ENCODE data around the gene POMGNT1. TPM values are rescaled to one million over a fixed set of nuclear protein-coding genes. Genes with fewer than 3 reads are reported as not detected.
"Not testable (repeated sequence)": the region's sequence is repeated elsewhere in the genome, so short reads cannot be mapped to it uniquely, and the experiment has no call there.

Gene POMGNT1
- total RNA-seq, 1 experiment from 2014 or later, result 92.5 TPM

DNA sequence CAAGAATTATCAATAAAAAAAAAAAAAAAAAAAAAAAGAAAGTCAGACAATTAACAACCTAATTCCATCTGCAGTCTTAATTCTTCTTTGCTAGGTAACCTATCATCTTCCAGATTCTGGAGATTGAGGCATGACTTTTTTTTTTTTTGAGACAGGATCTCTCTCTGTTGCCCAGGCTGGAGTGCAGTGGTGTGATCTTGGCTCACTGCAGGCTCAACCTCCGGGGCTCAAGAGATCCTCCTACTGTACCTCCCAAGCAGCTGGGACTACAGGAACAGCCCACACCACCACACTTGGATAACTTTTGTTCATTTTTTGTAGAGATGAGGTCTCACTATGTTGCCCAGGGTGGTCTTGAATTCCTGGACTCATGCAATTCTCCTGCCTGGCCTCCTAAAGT lies 44.7 kb upstream of the POMGNT1 start:
- CTCF ChIA-PET, result no interaction called here
- POLR2A ChIA-PET (ENCODE audit: unreplicated experiment), result no interaction called here
- Histone ChIP-seq H3F3A (ENCODE audit: low read length, unreplicated experiment) (no peaks in the 10 kb centered on the region), H3K4me2 (ENCODE audit: low read length) (no peak overlapping the region), H3K27me3 (ENCODE audit: low read length) (no peaks in the 10 kb centered on the region), H3K9ac (ENCODE audit: low read length) (no peak overlapping the region), H3K4me1 (ENCODE audit: insufficient read depth, low read length) (peaks cover 7% of the 10 kb centered on the region; the same call in 1 of the 2 replicates), H3K9me2 (replicated peaks; ENCODE audit: low read length) (no peaks in the 10 kb centered on the region), H3K27ac (ENCODE audit: low read length) (no peak overlapping the region), H4K20me1 (ENCODE audit: low read length) (no peaks in the 10 kb centered on the region), H3K4me3 (ENCODE audit: low read length) (no peak overlapping the region), H2AFZ (ENCODE audit: low read length) (no peak overlapping the region), H3K79me2 (ENCODE audit: low read length) (peaks cover 2% of the 10 kb centered on the region), H3K36me3 (ENCODE audit: low read depth, low read length) (no peaks in the 10 kb centered on the region), H3K9me3 (ENCODE audit: low read length) (no peaks in the 10 kb centered on the region)
- TF ChIP-seq EZH2phosphoT487 (IDR thresholded peaks at IDR 0.05; ENCODE audit: borderline replicate concordance, low read length) (no peak), EZH2 (IDR thresholded peaks at IDR 0.05; ENCODE audit: low read length, unreplicated experiment) (no peak)
- TF ChIP-seq, protein P1, sequence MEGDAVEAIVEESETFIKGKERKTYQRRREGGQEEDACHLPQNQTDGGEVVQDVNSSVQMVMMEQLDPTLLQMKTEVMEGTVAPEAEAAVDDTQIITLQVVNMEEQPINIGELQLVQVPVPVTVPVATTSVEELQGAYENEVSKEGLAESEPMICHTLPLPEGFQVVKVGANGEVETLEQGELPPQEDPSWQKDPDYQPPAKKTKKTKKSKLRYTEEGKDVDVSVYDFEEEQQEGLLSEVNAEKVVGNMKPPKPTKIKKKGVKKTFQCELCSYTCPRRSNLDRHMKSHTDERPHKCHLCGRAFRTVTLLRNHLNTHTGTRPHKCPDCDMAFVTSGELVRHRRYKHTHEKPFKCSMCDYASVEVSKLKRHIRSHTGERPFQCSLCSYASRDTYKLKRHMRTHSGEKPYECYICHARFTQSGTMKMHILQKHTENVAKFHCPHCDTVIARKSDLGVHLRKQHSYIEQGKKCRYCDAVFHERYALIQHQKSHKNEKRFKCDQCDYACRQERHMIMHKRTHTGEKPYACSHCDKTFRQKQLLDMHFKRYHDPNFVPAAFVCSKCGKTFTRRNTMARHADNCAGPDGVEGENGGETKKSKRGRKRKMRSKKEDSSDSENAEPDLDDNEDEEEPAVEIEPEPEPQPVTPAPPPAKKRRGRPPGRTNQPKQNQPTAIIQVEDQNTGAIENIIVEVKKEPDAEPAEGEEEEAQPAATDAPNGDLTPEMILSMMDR (conservative IDR thresholded peaks at IDR 0.05; ENCODE audit: low read depth, low read length), result no peak
- intact Hi-C loops (cut with micrococcal nuclease), result loop anchor here (10.0 kb wide), 1 partner anchor 62 kb away; the partner anchor contains the start of genes LRRC41 and UQCRH
- DNase-seq (no peak), ATAC-seq (no peak)
- BruUV-seq (replicated peaks), result no TSS peak

DNA sequence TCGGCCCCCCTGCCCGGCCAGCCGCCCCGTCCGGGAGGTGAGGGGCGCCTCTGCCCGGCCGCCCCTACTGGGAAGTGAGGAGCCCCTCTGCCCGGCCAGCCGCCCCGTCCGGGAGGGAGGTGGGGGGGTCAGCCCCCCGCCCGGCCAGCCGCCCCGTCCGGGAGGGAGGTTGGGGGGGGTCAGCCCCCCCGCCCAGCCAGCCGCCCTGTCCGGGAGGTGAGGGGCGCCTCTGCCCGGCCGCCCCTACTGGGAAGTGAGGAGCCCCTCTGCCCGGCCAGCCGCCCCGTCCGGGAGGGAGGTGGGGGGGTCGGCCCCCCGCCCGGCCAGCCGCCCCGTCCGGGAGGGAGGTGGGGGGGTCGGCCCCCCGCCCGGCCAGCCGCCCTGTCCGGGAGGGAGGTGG lies 43.5 kb upstream of the POMGNT1 start:
- H3K9me2 ChIP-seq (replicated peaks; ENCODE audit: low read length); CTCF ChIA-PET; H3F3A ChIP-seq (ENCODE audit: low read length, unreplicated experiment); H3K4me2 ChIP-seq (ENCODE audit: low read length); H3K9ac ChIP-seq (ENCODE audit: low read length); H3K27me3 ChIP-seq (ENCODE audit: low read length); POLR2A ChIA-PET (ENCODE audit: unreplicated experiment); DNase-seq; ATAC-seq; H3K4me1 ChIP-seq (ENCODE audit: insufficient read depth, low read length); H3K27ac ChIP-seq (ENCODE audit: low read length); H3K36me3 ChIP-seq (ENCODE audit: low read depth, low read length); BruUV-seq (replicated peaks); H3K4me3 ChIP-seq (ENCODE audit: low read length); H3K79me2 ChIP-seq (ENCODE audit: low read length); H4K20me1 ChIP-seq (ENCODE audit: low read length); H2AFZ ChIP-seq (ENCODE audit: low read length); H3K9me3 ChIP-seq (ENCODE audit: low read length): not testable (repeated sequence)
- intact Hi-C loops (cut with micrococcal nuclease), result loop anchor here (10.0 kb wide), 1 partner anchor 63 kb away; the partner anchor contains the start of genes LRRC41 and UQCRH

DNA sequence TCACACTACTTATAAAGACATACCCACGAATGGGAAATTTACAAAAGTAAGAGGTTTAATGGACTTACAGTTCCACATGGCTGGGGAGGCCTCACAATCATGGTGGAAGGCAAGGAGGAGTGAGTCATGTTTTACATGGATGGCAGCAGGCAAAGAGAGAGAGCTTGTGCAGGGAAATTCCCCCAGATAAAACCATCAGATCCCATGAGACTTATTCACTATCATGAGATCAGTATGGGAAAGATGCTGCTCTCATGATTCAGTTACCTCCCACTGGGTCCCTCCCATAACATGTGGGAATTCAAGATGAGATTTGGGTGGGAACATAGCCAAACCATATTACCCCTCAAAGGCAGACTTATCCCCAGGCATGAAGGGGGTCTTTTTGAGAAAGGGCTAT lies 40.6 kb upstream of the POMGNT1 start:
- H4K20me1 ChIP-seq (ENCODE audit: low read length); H3K27me3 ChIP-seq (ENCODE audit: low read length); BruUV-seq (replicated peaks); POLR2A ChIA-PET (ENCODE audit: unreplicated experiment); H3K79me2 ChIP-seq (ENCODE audit: low read length); H3K4me1 ChIP-seq (ENCODE audit: insufficient read depth, low read length); H2AFZ ChIP-seq (ENCODE audit: low read length); DNase-seq; H3K27ac ChIP-seq (ENCODE audit: low read length); CTCF ChIA-PET; H3K36me3 ChIP-seq (ENCODE audit: low read depth, low read length); H3K4me2 ChIP-seq (ENCODE audit: low read length); H3K4me3 ChIP-seq (ENCODE audit: low read length); H3K9me3 ChIP-seq (ENCODE audit: low read length); ATAC-seq; H3K9me2 ChIP-seq (replicated peaks; ENCODE audit: low read length); H3K9ac ChIP-seq (ENCODE audit: low read length); intact Hi-C loops (cut with micrococcal nuclease); H3F3A ChIP-seq (ENCODE audit: low read length, unreplicated experiment): not testable (repeated sequence)

DNA sequence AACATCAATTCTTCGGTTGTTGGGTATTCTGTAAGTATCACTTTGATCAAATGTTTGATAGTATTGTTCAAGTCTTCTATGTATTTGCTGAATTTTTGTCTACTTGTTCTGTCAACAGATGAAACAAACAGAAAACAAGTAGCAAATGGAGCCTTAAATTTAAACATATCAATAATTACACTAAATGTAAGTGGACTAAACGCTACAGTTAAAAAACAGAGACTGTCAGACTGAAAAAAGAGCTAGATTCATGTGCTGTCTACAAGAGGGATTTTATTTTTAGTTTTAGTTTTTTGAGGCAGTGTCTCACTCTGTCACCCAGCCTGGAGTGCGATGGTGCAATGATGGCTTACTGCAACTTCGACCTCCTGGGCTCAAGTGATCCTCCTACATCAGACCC lies 38.6 kb upstream of the POMGNT1 start:
- Histone ChIP-seq H4K20me1 (ENCODE audit: low read length) (no peaks in the 10 kb centered on the region), H3K79me2 (ENCODE audit: low read length) (no peaks in the 10 kb centered on the region), H3K9ac (ENCODE audit: low read length) (no peak overlapping the region), H3F3A (ENCODE audit: low read length, unreplicated experiment) (no peaks in the 10 kb centered on the region), H3K4me3 (ENCODE audit: low read length) (no peak overlapping the region), H3K27ac (ENCODE audit: low read length) (no peak overlapping the region), H3K4me1 (ENCODE audit: insufficient read depth, low read length) (no peaks in the 10 kb centered on the region), H3K9me2 (replicated peaks; ENCODE audit: low read length) (no peaks in the 10 kb centered on the region), H3K27me3 (ENCODE audit: low read length) (no peaks in the 10 kb centered on the region), H3K4me2 (ENCODE audit: low read length) (no peak overlapping the region), H2AFZ (ENCODE audit: low read length) (no peak overlapping the region), H3K9me3 (ENCODE audit: low read length) (peaks cover 7% of the 10 kb centered on the region; the same call in 1 of the 2 replicates), H3K36me3 (ENCODE audit: low read depth, low read length) (no peaks in the 10 kb centered on the region)
- POLR2A ChIA-PET (ENCODE audit: unreplicated experiment), result no interaction called here
- CTCF ChIA-PET, result no interaction called here
- TF ChIP-seq EZH2phosphoT487 (IDR thresholded peaks at IDR 0.05; ENCODE audit: borderline replicate concordance, low read length), result no peak
- TF ChIP-seq, protein P1 (conservative IDR thresholded peaks at IDR 0.05; ENCODE audit: low read depth, low read length), result no peak
- no peak for TF ChIP-seq EZH2 (IDR thresholded peaks at IDR 0.05; ENCODE audit: low read length, unreplicated experiment)
- no TSS peak for BruUV-seq (replicated peaks)
- no peak for DNase-seq
- intact Hi-C loops (cut with micrococcal nuclease), result no loop called here
- no peak for ATAC-seq

- H3K36me3 ChIP-seq (ENCODE audit: low read depth, low read length); H3K4me1 ChIP-seq (ENCODE audit: insufficient read depth, low read length); H3K27ac ChIP-seq (ENCODE audit: low read length); DNase-seq; H3K9ac ChIP-seq (ENCODE audit: low read length); H4K20me1 ChIP-seq (ENCODE audit: low read length); BruUV-seq (replicated peaks); H2AFZ ChIP-seq (ENCODE audit: low read length); H3K9me2 ChIP-seq (replicated peaks; ENCODE audit: low read length); H3K4me3 ChIP-seq (ENCODE audit: low read length); POLR2A ChIA-PET (ENCODE audit: unreplicated experiment); H3K4me2 ChIP-seq (ENCODE audit: low read length); H3F3A ChIP-seq (ENCODE audit: low read length, unreplicated experiment); ATAC-seq; H3K27me3 ChIP-seq (ENCODE audit: low read length); CTCF ChIA-PET; H3K9me3 ChIP-seq (ENCODE audit: low read length); intact Hi-C loops (cut with micrococcal nuclease); H3K79me2 ChIP-seq (ENCODE audit: low read length): not testable (repeated sequence)
Measured at GRCh38 chr1:46231231-46231630, 33.0 kb upstream of the POMGNT1 start.
